ENCODE results near the gene IL1RAP.

Gene IL1RAP

DNA sequence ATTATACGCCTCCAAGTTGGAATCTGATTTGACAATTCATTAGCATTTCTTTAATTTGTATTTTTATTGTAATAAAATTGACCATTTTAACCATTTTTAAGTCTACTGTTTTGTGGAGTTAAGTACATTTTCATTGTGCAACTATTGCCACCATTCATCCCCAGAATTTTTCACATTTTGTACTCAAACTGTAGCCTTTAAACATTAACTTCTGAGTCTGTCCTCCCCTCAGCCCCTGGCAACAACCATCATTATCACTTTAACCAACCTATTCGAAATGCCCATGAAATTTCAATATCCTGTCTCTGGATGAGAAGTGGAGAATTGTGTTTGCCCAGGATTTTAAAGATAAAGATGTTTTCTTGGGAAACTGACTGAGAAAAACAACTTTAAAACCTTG, 27.7 kb downstream of the IL1RAP start:
- no peaks in the 10 kb centered on the region for H3K9me3 Mint-ChIP-seq
- CTCF ChIA-PET, result no interaction called here
- H3K36me3 Mint-ChIP-seq, result peaks cover 8% of the 10 kb centered on the region
- H3K27ac Mint-ChIP-seq, result no peak overlapping the region
- no peaks in the 10 kb centered on the region for H3K27me3 Mint-ChIP-seq
- H3K4me1 Mint-ChIP-seq, result peaks cover 8% of the 10 kb centered on the region
- DNase-seq, result no peak
- no peak overlapping the region for H3K4me3 Mint-ChIP-seq

DNA sequence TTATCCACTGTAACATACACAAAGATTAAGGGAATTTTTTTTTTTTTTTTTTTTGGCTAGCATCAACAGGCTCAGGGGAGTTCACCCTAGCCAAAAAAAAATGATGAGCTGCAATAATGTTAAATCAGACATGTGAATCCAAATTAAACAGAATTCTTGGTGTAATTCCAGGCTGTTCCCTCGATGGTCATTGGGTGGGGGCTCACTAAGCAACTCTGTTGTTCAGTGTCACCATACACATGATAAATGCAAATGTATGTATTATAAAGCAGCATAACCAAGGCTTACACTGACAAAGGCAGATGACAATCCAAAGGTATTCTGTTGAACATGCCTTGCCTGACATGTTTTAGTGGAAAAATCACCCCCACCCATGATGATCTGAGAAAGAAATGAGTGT, 29.0 kb downstream of the IL1RAP start:
- H3K4me1 Mint-ChIP-seq, result peaks cover 6% of the 10 kb centered on the region
- no peak for DNase-seq
- H3K9me3 Mint-ChIP-seq, result no peaks in the 10 kb centered on the region
- CTCF ChIA-PET, result no interaction called here
- H3K36me3 Mint-ChIP-seq, result peaks cover 8% of the 10 kb centered on the region
- no peak overlapping the region for H3K4me3 Mint-ChIP-seq
- no peak overlapping the region for H3K27ac Mint-ChIP-seq
- H3K27me3 Mint-ChIP-seq, result no peaks in the 10 kb centered on the region

DNA sequence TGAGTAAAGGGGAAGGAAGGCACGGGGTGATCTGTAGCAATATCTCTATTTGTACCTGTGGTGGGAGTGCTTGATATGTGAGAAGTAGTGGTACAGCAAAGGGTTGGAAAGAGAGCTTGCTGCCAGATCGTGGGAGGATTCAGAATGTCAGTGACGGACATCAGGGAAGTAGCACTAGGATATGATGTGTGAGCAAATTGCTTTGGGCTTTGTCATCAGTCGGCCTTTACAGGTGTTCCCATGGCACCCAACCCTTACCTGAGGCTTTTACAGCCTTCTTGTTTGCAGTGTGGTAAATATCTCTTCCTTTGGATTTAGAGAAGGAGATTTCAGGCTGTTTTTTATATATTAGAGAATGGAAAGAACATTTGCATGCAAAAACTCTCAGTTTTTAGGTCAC, 29.8 kb downstream of the IL1RAP start:
- Mint-ChIP-seq H3K27me3 (no peaks in the 10 kb centered on the region), H3K9me3 (no peaks in the 10 kb centered on the region), H3K4me1 (peaks cover 2% of the 10 kb centered on the region), H3K27ac (no peak overlapping the region), H3K36me3 (peaks cover 7% of the 10 kb centered on the region), H3K4me3 (no peak overlapping the region)
- CTCF ChIA-PET, result no interaction called here
- no peak for DNase-seq

DNA sequence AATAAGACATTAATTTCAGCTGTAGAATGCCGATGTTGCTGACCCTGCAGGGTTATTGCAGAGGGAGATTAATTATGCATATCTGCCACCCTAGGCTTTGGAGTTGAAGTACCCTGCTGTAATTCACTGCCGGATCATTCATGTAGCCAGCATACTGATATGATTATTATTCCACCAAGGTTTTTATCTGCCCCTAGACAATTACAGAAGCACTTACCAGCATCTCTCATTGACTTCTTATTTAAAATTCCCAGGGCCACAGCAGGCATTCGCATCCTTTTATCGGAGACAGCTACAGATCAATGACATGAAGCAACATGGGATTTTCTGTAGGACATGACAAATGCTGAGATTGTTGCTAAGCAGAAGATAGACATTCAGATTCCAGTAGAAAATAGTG, 31.3 kb downstream of the IL1RAP start:
- DNase-seq, result no peak
- no peaks in the 10 kb centered on the region for H3K9me3 Mint-ChIP-seq
- no peaks in the 10 kb centered on the region for H3K27me3 Mint-ChIP-seq
- peaks cover 1% of the 10 kb centered on the region for H3K36me3 Mint-ChIP-seq
- CTCF ChIA-PET, result no interaction called here
- H3K4me1 Mint-ChIP-seq, result no peaks in the 10 kb centered on the region
- H3K4me3 Mint-ChIP-seq, result no peak overlapping the region
- H3K27ac Mint-ChIP-seq, result no peak overlapping the region

DNA sequence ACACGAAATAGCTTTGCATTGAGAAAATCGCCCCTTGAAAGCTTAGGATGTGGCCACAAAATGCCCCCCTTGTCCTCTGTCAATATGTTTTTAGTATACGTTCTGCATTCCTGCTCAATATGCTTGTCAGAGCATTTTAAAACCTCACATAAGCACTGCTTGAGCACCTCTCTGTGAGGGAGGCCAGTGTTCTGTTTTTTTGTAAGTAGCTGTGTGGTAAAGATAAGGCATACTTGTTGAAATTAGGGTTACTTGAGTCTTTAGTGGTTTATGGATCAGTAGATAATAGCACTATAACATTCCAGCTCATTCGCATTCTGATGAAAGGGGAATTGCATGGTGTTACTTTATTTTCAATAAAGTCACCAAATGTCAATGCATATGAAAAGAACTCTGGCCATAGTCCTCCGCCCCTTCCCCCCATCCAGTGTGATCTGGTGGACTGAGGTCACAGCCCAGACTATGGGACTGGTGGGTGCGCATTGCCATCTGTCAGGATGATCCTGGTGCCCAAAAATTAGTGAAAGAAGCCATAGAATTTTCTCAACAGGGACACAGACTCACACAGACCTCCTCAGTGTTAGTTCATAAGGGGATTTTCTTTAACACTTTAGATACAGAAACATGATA, 33.1 kb downstream of the IL1RAP start:
- CTCF ChIA-PET, result interaction anchor here (0.6 kb wide), 1 partner anchor 164 kb away, joined by 3 read pairs; no protein-coding TSS in a partner anchor
- H3K4me3 Mint-ChIP-seq, result no peak overlapping the region
- DNase-seq, result no peak
- no peaks in the 10 kb centered on the region for H3K9me3 Mint-ChIP-seq
- no peak overlapping the region for H3K27ac Mint-ChIP-seq
- H3K4me1 Mint-ChIP-seq, result no peaks in the 10 kb centered on the region
- peaks cover 4% of the 10 kb centered on the region for H3K36me3 Mint-ChIP-seq
- no peaks in the 10 kb centered on the region for H3K27me3 Mint-ChIP-seq

DNA sequence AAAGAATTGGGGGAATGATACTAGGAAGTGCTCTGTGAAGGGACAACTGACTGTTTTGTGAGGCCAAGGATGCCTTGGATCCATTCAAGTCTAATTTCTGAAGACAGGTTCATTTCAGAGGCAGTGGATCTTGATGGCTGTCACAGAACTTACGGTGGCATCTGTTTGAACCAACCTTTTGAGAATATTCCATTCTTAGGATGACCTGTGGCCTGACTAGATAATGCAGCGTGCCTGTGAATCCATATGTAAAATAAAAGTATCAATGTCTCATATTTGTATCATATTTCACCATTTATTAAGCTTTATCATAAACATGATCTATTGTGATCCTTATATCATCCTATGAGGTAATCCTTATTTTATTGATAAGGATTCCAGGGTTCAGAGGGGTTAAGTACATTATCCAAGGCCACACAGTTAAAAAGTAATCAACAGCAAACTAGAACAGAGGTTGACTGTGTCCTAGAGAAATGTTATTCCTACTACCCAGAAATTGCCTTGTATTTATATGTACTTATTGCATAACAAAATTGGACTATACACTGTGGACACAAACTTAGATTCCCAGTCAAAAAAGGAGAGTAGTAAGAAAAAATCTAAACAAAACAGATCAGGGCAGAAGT, 34.3 kb downstream of the IL1RAP start:
- no peak overlapping the region for H3K4me3 Mint-ChIP-seq
- CTCF ChIA-PET, result no interaction called here
- no peaks in the 10 kb centered on the region for H3K9me3 Mint-ChIP-seq
- no peak overlapping the region for H3K27ac Mint-ChIP-seq
- H3K4me1 Mint-ChIP-seq, result no peaks in the 10 kb centered on the region
- DNase-seq, result no peak
- no peaks in the 10 kb centered on the region for H3K27me3 Mint-ChIP-seq
- peaks cover 4% of the 10 kb centered on the region for H3K36me3 Mint-ChIP-seq

DNA sequence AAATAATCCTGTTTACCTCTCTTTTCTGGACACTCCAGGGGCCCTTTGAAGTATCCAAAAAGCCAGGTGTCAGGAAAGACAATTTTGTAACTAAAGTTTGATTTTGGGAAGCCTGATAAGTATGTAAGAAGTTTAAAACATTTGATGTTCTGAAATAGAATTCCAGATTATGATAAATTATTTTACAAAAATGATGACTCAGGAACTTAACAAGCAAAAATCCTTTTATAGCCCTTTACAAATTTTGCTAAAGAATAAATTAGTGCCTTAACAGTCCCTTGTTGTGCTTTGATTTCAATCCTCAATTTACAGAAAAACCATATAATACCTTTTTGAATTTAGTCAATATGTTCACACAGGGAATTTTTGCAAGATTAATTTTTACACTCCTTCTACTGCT, 38.1 kb downstream of the IL1RAP start:
- Mint-ChIP-seq H3K27ac (no peak overlapping the region), H3K4me1 (no peaks in the 10 kb centered on the region), H3K27me3 (no peaks in the 10 kb centered on the region), H3K9me3 (no peaks in the 10 kb centered on the region), H3K36me3 (peaks cover 6% of the 10 kb centered on the region), H3K4me3 (no peak overlapping the region)
- CTCF ChIA-PET, result no interaction called here
- no peak for DNase-seq

DNA sequence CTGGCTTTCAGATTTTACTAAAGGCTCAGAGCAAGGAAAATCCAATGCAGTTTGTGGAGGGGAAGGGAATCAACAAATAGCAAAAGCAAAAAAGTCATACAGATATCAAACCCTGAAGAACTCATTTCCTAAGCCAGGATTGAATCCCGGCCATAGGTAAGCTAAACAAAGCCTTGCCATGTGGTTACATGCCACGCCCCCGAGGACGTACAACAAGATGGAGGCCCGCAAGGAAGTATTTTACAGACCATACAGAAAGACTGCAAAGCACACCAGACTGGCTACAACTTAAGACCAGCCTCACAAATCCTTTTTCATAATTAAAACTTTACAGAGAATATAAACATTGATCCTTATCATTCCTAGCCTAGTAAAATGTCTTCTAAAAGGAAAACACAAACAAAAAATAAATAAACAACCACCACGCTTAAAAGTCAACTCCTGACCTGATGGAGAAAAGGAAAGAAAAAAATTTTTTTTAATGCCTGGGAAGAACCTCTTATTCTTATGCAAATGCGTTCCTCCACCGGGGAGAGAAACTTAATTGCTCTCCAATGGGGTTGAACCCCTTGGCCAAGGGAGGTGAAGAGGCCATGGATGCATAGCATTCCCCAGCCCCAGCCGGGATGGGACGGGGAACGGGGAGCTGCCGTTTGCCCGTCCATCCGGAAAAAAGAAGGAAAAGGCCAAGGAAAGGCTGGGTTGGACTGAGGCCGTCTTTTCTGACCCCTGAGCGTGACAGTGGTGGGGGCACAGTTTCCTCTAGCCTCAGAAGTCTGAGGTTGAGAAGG, 39.3 kb downstream of the IL1RAP start:
- DNase-seq, result no peak
- Mint-ChIP-seq H3K4me1 (no peaks in the 10 kb centered on the region), H3K4me3 (no peak overlapping the region), H3K27ac (no peak overlapping the region), H3K9me3 (no peaks in the 10 kb centered on the region), H3K36me3 (peaks cover 11% of the 10 kb centered on the region), H3K27me3 (no peaks in the 10 kb centered on the region)
- CTCF ChIA-PET, result no interaction called here

DNA sequence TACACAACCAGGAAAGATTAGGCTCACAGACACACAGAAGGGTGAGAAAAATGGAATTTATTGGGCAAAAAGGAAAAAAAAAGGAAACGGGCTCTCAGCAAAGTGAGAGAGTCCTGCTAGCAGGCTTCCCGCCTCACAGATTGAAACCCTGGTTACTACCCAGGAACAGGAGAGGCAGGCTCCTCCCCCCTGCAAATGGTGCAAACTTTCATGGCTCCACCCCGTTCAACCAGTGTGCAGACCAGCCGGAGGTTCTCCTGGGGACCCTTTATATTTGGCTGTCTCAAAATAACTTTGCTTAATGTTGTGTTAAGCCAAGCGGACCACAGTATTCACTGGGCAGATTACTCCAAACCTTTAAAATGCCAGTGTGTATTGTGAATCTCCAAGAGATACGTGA, 40.3 kb downstream of the IL1RAP start:
- Mint-ChIP-seq H3K4me1 (no peaks in the 10 kb centered on the region), H3K27me3 (no peaks in the 10 kb centered on the region), H3K27ac (no peak overlapping the region), H3K4me3 (no peak overlapping the region), H3K9me3 (no peaks in the 10 kb centered on the region), H3K36me3 (peaks cover 17% of the 10 kb centered on the region)
- no peak for DNase-seq
- CTCF ChIA-PET, result interaction anchor here (0.6 kb wide), 1 partner anchor 124 kb away, joined by 4 read pairs; no protein-coding TSS in a partner anchor

DNA sequence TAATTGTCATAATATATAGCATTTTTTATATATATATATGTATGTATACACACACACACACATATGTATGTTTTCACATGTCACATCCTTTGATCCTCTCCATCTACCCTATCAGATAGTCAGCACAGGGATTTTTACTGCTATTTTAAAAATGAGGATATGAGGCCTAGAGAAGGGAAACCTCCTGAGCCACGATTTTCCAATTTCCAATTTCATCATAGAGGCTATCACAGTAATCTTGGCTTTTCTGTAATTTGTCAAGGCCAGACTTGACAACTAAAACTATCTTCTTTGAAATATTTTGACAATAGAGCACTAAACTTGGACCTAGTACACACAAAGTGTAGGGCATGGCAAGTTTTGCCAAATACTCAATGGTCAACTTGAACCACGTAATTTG, 42.5 kb downstream of the IL1RAP start:
- no peaks in the 10 kb centered on the region for H3K9me3 Mint-ChIP-seq
- H3K27me3 Mint-ChIP-seq, result no peaks in the 10 kb centered on the region
- H3K27ac Mint-ChIP-seq, result no peak overlapping the region
- DNase-seq, result no peak
- H3K36me3 Mint-ChIP-seq, result peaks cover 15% of the 10 kb centered on the region
- H3K4me1 Mint-ChIP-seq, result no peaks in the 10 kb centered on the region
- CTCF ChIA-PET, result no interaction called here
- H3K4me3 Mint-ChIP-seq, result no peak overlapping the region

DNA sequence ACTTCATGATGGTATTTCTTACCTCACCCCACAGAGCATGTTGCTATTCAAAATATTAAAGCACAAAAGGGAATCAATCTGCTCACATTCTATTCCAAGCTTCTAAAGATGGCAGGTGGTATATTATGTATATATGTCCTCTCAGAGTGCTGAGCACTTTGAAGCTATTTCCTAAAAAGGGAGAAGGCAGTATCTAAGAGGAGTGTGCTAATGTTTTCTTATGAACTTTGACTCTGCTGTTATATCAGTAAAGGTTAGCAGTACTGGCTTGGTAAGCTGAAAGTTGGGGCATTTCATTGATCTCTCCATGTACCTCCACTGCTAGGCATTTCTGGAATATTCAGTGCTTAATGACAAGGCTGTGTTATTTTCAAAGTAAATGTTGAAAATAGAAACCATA, 43.4 kb downstream of the IL1RAP start:
- DNase-seq, result no peak
- CTCF ChIA-PET, result interaction anchor here (1.0 kb wide), 1 partner anchor 42 kb away, joined by 3 read pairs; no protein-coding TSS in a partner anchor
- Mint-ChIP-seq H3K36me3 (peaks cover 15% of the 10 kb centered on the region), H3K4me1 (no peaks in the 10 kb centered on the region), H3K27ac (no peak overlapping the region), H3K4me3 (no peak overlapping the region), H3K9me3 (no peaks in the 10 kb centered on the region), H3K27me3 (no peaks in the 10 kb centered on the region)

DNA sequence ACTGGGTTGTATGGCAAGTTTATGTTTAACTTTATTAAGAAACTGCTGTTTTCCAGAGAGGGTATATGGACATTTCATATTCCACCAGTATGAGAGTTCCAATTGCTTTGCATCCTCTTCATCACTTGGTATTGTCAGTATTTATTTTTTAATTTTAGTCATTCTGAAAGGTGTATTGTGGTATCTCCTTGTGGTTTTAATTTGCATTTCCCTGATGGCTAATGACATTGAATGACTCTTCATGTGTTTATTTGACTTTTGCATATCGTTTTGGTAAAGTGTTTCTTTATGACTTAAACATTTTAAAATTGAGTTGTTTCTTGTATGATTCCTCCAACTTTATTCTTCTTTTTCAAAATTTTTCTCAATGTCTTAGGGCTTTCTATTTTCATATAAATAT, 44.4 kb downstream of the IL1RAP start:
- no peak for DNase-seq
- Mint-ChIP-seq H3K9me3 (no peaks in the 10 kb centered on the region), H3K27me3 (no peaks in the 10 kb centered on the region), H3K4me3 (no peak overlapping the region), H3K27ac (no peak overlapping the region), H3K36me3 (peaks cover 15% of the 10 kb centered on the region), H3K4me1 (peaks cover 3% of the 10 kb centered on the region)
- CTCF ChIA-PET, result interaction anchor here (0.6 kb wide), 1 partner anchor 145 kb away, joined by 3 read pairs; no protein-coding TSS in a partner anchor

DNA sequence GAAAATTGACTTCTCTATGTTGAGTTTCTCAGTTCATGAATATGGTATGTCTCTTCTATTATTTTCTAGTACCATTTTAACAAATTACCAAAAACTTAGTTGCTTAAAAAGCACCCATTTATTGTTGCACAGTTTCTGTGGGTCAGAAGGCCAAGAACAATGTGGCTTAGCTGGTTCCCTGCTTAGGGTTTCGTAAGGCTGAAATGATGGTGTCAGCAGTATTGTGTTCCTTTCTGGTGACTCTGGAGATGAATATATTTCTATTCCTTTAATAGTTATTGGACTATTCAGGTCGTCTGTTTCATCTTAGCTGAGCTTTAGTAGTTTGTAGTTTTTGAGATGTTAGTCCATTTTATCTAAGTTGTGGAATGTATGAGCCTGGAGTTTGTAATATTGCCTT, 44.9 kb downstream of the IL1RAP start:
- CTCF ChIA-PET, result interaction anchor here (0.6 kb wide), 1 partner anchor 146 kb away, joined by 3 read pairs; no protein-coding TSS in a partner anchor
- no peaks in the 10 kb centered on the region for H3K27me3 Mint-ChIP-seq
- no peak overlapping the region for H3K4me3 Mint-ChIP-seq
- H3K27ac Mint-ChIP-seq, result no peak overlapping the region
- no peaks in the 10 kb centered on the region for H3K9me3 Mint-ChIP-seq
- H3K36me3 Mint-ChIP-seq, result peaks cover 18% of the 10 kb centered on the region
- no peak for DNase-seq
- H3K4me1 Mint-ChIP-seq, result peaks cover 3% of the 10 kb centered on the region

DNA sequence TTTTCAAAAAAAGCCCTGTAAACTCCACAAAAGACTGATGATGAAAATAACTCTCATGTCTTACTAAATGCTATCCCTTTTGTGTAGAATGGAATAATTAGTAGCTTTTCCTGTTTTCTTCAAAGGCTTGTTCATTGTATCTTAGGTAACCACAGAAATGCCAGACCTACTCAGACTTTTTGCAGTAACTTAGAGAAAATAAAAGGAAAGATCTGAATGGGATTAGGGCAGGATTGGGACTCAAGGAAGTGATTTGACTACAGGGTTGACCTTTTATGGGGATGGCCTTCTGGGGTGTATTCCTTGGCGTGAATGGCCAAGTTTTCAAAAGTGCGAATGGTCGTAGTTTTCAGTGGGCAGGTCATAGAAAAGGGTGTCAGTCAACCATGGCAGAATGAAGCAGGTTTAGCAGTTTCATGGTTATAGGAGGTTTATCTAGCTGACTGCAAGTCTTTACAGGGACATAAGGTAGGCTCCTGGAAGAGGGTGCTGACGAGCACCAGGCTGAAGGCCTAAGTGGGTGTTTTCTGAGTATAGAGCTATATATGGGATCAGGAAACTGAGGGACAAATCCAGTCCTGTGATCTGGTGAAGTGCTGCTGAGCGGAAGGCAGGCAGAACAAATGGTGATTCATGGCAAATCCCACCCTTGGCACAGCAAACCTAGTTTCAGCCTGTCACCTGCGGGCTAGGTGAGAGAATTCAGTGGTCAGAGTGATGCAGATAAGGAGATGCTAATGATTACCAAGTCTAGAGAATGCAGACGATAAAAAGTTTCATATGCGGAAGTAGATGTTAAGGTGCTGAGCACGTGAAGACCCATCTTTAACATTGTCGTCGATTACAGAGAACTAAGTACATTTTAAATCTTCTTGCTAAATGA, 46.4 kb downstream of the IL1RAP start:
- peaks cover 21% of the 10 kb centered on the region for H3K36me3 Mint-ChIP-seq
- H3K4me1 Mint-ChIP-seq, result peaks cover 4% of the 10 kb centered on the region
- CTCF ChIA-PET, result no interaction called here

More for the DNA sequence above, 46.4 kb downstream of the IL1RAP start:
- Mint-ChIP-seq H3K27ac (no peak overlapping the region), H3K4me3 (no peak overlapping the region), H3K9me3 (no peaks in the 10 kb centered on the region), H3K27me3 (no peaks in the 10 kb centered on the region)
- no peak for DNase-seq
